HL-60 (cell line): ENCODE results near the gene ADCY1.

ENCODE experiments used
- DNase-seq, 2 experiments: peaks; one replicate each; pipeline ENCODE4 v3.0.0-alpha.2; 2010 to 2020; ENCODE audit warnings: low read depth in 1 of 2, low spot score in 1 of 2
- H3K27ac ChIP-seq: fragments of 250-450 bp; sonication (Bioruptor Pico); replicated peaks from 2 replicates; pipeline ENCODE4 v1.5.1; 2020; ENCODE audit warnings: mild to moderate bottlenecking, moderate library complexity
- H3K27me3 ChIP-seq: fragments of 250-450 bp; sonication (Bioruptor Pico); 2 replicates; pipeline ENCODE4 v1.5.1; 2021; ENCODE audit warnings: mild to moderate bottlenecking, moderate library complexity; ENCODE audit not compliant: insufficient read depth, poor library complexity, severe bottlenecking
- H3K4me3 ChIP-seq: replicated peaks from 2 replicates; pipeline ENCODE4 v1.5.1; 2011; ENCODE audit warnings: mild to moderate bottlenecking, control low read depth, low read length; ENCODE audit not compliant: insufficient read depth
- GABPA ChIP-seq: IDR thresholded peaks from 2 replicates; pipeline ENCODE4 v1.6.1; 2012; ENCODE audit warnings: low read depth
- POLR2AphosphoS5 ChIP-seq: IDR thresholded peaks from 2 replicates; pipeline ENCODE4 v1.6.1; 2012; ENCODE audit warnings: low read depth
- SPI1 ChIP-seq: IDR thresholded peaks from 2 replicates; pipeline ENCODE4 v1.6.1; 2012; ENCODE audit warnings: low read depth, mild to moderate bottlenecking, borderline replicate concordance
- TF ChIP-seq, protein P1 (sequence below): IDR thresholded peaks from one replicate; pipeline ENCODE4 v1.5.1; 2011; ENCODE audit warnings: low read length, control low read depth, inconsistent platforms; ENCODE audit not compliant: insufficient read depth
- TF ChIP-seq, protein P2 (sequence below): IDR thresholded peaks from 2 replicates; pipeline ENCODE4 v1.6.1; 2012; ENCODE audit warnings: low read depth; ENCODE audit not compliant: insufficient replicate concordance

Gene ADCY1

GRCh38 chr7:45670717-45671116 lies 96.5 kb downstream of the ADCY1 start:
- TF ChIP-seq GABPA = no peak
- no peak for TF ChIP-seq POLR2AphosphoS5
- TF ChIP-seq, protein P1, sequence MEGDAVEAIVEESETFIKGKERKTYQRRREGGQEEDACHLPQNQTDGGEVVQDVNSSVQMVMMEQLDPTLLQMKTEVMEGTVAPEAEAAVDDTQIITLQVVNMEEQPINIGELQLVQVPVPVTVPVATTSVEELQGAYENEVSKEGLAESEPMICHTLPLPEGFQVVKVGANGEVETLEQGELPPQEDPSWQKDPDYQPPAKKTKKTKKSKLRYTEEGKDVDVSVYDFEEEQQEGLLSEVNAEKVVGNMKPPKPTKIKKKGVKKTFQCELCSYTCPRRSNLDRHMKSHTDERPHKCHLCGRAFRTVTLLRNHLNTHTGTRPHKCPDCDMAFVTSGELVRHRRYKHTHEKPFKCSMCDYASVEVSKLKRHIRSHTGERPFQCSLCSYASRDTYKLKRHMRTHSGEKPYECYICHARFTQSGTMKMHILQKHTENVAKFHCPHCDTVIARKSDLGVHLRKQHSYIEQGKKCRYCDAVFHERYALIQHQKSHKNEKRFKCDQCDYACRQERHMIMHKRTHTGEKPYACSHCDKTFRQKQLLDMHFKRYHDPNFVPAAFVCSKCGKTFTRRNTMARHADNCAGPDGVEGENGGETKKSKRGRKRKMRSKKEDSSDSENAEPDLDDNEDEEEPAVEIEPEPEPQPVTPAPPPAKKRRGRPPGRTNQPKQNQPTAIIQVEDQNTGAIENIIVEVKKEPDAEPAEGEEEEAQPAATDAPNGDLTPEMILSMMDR = no peak
- TF ChIP-seq, protein P2, sequence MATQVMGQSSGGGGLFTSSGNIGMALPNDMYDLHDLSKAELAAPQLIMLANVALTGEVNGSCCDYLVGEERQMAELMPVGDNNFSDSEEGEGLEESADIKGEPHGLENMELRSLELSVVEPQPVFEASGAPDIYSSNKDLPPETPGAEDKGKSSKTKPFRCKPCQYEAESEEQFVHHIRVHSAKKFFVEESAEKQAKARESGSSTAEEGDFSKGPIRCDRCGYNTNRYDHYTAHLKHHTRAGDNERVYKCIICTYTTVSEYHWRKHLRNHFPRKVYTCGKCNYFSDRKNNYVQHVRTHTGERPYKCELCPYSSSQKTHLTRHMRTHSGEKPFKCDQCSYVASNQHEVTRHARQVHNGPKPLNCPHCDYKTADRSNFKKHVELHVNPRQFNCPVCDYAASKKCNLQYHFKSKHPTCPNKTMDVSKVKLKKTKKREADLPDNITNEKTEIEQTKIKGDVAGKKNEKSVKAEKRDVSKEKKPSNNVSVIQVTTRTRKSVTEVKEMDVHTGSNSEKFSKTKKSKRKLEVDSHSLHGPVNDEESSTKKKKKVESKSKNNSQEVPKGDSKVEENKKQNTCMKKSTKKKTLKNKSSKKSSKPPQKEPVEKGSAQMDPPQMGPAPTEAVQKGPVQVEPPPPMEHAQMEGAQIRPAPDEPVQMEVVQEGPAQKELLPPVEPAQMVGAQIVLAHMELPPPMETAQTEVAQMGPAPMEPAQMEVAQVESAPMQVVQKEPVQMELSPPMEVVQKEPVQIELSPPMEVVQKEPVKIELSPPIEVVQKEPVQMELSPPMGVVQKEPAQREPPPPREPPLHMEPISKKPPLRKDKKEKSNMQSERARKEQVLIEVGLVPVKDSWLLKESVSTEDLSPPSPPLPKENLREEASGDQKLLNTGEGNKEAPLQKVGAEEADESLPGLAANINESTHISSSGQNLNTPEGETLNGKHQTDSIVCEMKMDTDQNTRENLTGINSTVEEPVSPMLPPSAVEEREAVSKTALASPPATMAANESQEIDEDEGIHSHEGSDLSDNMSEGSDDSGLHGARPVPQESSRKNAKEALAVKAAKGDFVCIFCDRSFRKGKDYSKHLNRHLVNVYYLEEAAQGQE = no peak
- TF ChIP-seq SPI1 = no peak
- H3K27ac ChIP-seq = no peak overlapping the region
- no peak for DNase-seq
- H3K4me3 ChIP-seq = no peak overlapping the region
- no peaks in the 10 kb centered on the region for H3K27me3 ChIP-seq

GRCh38 chr7:45677311-45677900 lies 103.2 kb downstream of the ADCY1 start:
- H3K27ac ChIP-seq = no peak overlapping the region
- no peaks in the 10 kb centered on the region for H3K27me3 ChIP-seq
- H3K4me3 ChIP-seq = no peak overlapping the region
- TF ChIP-seq, protein P2 = no peak
- TF ChIP-seq GABPA = no peak
- no peak for TF ChIP-seq POLR2AphosphoS5
- TF ChIP-seq, protein P1 = no peak
- no peak for TF ChIP-seq SPI1
- no peak for DNase-seq

DNA sequence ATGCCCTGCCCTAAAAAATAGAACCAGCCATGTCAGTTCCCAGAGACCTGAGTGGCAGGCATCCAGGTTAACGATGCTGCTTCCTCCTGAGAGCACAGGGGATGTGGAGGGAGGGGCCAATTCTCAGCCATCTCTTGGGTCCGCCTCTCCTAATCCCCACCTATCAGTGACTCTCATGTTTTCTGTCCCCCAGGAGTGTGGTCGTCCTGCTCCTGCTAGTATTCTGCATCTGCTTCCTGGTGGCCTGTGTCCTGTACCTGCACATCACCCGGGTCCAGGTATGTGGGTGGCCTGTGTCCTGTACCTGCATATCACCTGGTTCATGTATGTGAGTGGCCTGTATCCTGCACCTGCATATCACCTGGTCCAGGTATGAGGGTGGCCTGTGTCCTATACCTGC lies 105.3 kb downstream of the ADCY1 start:
- H3K27ac ChIP-seq = no peak overlapping the region
- H3K4me3 ChIP-seq = no peak overlapping the region
- DNase-seq = no peak
- TF ChIP-seq POLR2AphosphoS5 (no peak), GABPA (no peak), SPI1 (no peak)
- TF ChIP-seq, protein P1 = no peak
- TF ChIP-seq, protein P2 = no peak
- H3K27me3 ChIP-seq = no peaks in the 10 kb centered on the region
